Amniotic epithelial cell (primary cell): ENCODE measurements around the gene CBFA2T2.
"Not testable (repeated sequence)": the region's sequence is repeated elsewhere in the genome, so short reads cannot be mapped to it uniquely, and the experiment has no call there.

ENCODE experiments used
- DNase-seq: peaks from one replicate; pipeline ENCODE4 v3.0.0-alpha.2; 2010; ENCODE audit warnings: low read depth

Gene CBFA2T2

GRCh38 chr20:33624399-33624798 is 134.5 kb downstream of the CBFA2T2 start:
- DNase-seq: no peak

GRCh38 chr20:33626190-33626589 is 136.3 kb downstream of the CBFA2T2 start:
- DNase-seq: no peak

GRCh38 chr20:33627577-33628216 is 137.8 kb downstream of the CBFA2T2 start:
- DNase-seq: no peak

GRCh38 chr20:33629533-33629932 is 139.6 kb downstream of the CBFA2T2 start:
- peak; percentile 39 for DNase-seq

- no peak for DNase-seq
These were observed 140.1 kb downstream of the CBFA2T2 start for GRCh38 chr20:33629979-33630378.

- DNase-seq: peak; percentile 88
These were observed 140.6 kb downstream of the CBFA2T2 start for GRCh38 chr20:33630507-33630906.

GRCh38 chr20:33631910-33632309 is 142.0 kb downstream of the CBFA2T2 start:
- DNase-seq: not testable (repeated sequence)

- no peak for DNase-seq
These were observed 145.4 kb downstream of the CBFA2T2 start for GRCh38 chr20:33635341-33635740.

GRCh38 chr20:33636776-33637175 is 146.9 kb downstream of the CBFA2T2 start:
- no peak for DNase-seq

- DNase-seq: no peak
These were observed 150.4 kb downstream of the CBFA2T2 start for GRCh38 chr20:33640287-33640686.

GRCh38 chr20:33644313-33645071 is 154.6 kb downstream of the CBFA2T2 start:
- DNase-seq: no peak

- DNase-seq: no peak
These were observed 155.1 kb downstream of the CBFA2T2 start for GRCh38 chr20:33645072-33645358.

GRCh38 chr20:33645396-33645795 is 155.5 kb downstream of the CBFA2T2 start:
- DNase-seq: no peak

- no peak for DNase-seq
These were observed 156.3 kb downstream of the CBFA2T2 start for GRCh38 chr20:33646191-33646590.

GRCh38 chr20:33646959-33647602 is 157.2 kb downstream of the CBFA2T2 start:
- DNase-seq: not testable (repeated sequence)

GRCh38 chr20:33647603-33648395 is 157.9 kb downstream of the CBFA2T2 start:
- DNase-seq: no peak

GRCh38 chr20:33648396-33649004 is 158.6 kb downstream of the CBFA2T2 start:
- no peak for DNase-seq

- DNase-seq: no peak
These were observed 159.3 kb downstream of the CBFA2T2 start for GRCh38 chr20:33649201-33649681.

GRCh38 chr20:33650111-33650752 is 160.3 kb downstream of the CBFA2T2 start:
- DNase-seq: no peak

- no peak for DNase-seq
These were observed 161.1 kb downstream of the CBFA2T2 start for GRCh38 chr20:33650753-33651561.
